ENCODE measurements around the gene GDF3. TPM values are rescaled to one million over a fixed set of nuclear protein-coding genes. Genes with fewer than 3 reads are reported as not detected.
"Not testable (repeated sequence)": the region's sequence is repeated elsewhere in the genome, so short reads cannot be mapped to it uniquely, and the experiment has no call there.

GDF3 gene
- total RNA-seq, 2 experiments from 2014 or later = not detected

GRCh38 chr12:7694556-7695236 lies 879 bp downstream of the GDF3 start:
- no peak overlapping the region for H3K27ac Mint-ChIP-seq
- DNase-seq = no peak
- CTCF ChIA-PET = no interaction called here
- no peak overlapping the region for H3K4me3 Mint-ChIP-seq
- no peaks in the 10 kb centered on the region for H3K36me3 Mint-ChIP-seq (ENCODE audit: low read depth)
- no peaks in the 10 kb centered on the region for H3K4me1 Mint-ChIP-seq
- peaks cover 5% of the 10 kb centered on the region for H3K27me3 Mint-ChIP-seq
- POLR2A ChIA-PET = no interaction called here
- H3K9me3 Mint-ChIP-seq = no peaks in the 10 kb centered on the region

DNA sequence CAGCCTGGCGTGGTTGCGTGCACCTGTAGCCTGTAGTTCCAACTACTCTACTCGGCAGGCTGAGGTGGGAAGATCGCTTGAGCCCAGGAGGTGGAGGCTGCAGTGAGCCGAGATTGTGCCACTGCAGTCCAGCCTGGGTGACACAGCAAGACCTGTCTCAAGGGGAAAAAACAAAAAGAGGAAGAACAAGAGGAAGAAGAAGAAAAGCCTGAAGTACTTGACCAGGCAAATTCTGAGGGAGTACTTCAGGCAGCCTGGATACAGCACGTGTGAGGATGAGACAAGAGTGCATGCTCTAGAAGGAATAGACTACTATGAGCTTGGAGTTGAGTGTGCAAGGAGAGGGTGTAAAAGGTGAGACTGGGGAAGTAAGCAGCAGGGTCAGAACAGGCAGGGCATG lies 1.8 kb downstream of the GDF3 start:
- Mint-ChIP-seq H3K4me1 (no peaks in the 10 kb centered on the region), H3K27ac (no peak overlapping the region), H3K36me3 (ENCODE audit: low read depth) (no peaks in the 10 kb centered on the region), H3K4me3 (no peak overlapping the region), H3K27me3 (peaks cover 5% of the 10 kb centered on the region), H3K9me3 (no peaks in the 10 kb centered on the region)
- DNase-seq = no peak
- ChIA-PET CTCF (no interaction called here), POLR2A (no interaction called here)

DNA sequence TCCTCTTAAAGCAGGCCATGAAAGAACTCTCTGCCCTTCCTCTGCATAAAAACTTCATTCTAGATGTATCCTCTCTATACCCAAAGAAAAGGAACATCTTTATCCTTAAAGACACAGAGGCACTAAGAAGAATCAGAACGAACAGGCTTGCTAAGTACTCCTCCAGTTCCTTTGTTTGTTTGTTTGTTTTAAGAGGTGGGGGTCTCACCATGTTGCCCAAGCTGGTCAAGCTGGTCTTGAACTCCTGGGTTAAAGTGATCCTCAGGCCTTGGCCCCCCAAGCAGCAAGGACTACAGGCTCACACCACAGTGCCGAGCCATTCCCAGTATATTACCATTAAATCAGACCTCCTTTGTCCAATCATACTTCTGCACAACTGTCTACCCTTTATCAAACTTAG lies 14.0 kb downstream of the GDF3 start:
- DNase-seq = no peak
- H3K4me3 Mint-ChIP-seq = no peak overlapping the region
- no peaks in the 10 kb centered on the region for H3K9me3 Mint-ChIP-seq
- no peaks in the 10 kb centered on the region for H3K27me3 Mint-ChIP-seq
- no peak overlapping the region for H3K27ac Mint-ChIP-seq
- no peaks in the 10 kb centered on the region for H3K36me3 Mint-ChIP-seq (ENCODE audit: low read depth)
- ChIA-PET POLR2A (no interaction called here), CTCF (no interaction called here)
- H3K4me1 Mint-ChIP-seq = peaks cover 1% of the 10 kb centered on the region

DNA sequence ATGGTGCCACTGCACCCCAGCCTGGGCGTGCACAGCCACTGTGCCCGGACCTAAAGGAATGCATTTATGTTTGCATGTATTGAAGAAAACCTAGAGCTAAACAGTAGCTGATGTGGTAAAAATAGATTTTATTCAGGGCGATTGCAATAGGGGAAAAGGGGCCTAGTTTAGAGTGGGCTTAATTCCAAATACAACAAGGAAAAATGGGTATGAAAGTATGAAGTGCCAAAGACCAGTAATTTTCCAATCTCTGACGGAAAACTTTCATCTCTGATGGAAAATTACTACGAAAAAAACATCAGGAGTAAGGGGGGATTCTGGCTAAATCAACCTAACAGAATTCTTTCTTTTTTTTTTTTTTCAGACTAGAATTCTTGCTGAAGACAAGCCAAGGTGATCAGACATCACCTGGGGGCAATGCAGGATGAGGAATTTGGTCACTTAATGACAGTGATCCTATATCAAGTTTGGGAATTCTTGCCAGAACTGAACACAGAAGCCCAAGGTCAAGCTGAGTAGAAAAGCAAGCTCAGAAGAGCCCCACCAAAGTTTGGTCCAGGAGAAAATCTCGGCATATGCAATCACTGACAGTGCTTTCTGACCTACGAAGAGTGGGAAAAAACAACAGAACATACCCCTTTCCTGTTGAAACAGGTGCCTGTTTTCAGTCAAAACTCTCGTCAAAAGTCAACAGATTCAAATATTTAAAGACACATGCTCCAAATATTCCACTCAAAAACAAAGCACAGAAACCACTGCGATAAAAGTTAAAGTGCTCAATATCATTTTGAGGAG lies 16.1 kb downstream of the GDF3 start:
- CTCF ChIA-PET = no interaction called here
- no peak for DNase-seq
- H3K4me3 Mint-ChIP-seq = no peak overlapping the region
- H3K27me3 Mint-ChIP-seq = peaks cover 6% of the 10 kb centered on the region
- no peaks in the 10 kb centered on the region for H3K9me3 Mint-ChIP-seq
- peaks cover 1% of the 10 kb centered on the region for H3K4me1 Mint-ChIP-seq
- POLR2A ChIA-PET = no interaction called here
- H3K27ac Mint-ChIP-seq = no peak overlapping the region
- no peaks in the 10 kb centered on the region for H3K36me3 Mint-ChIP-seq (ENCODE audit: low read depth)

GRCh38 chr12:7678744-7679143 lies 16.8 kb downstream of the GDF3 start:
- POLR2A ChIA-PET = no interaction called here
- H3K4me1 Mint-ChIP-seq = peaks cover 1% of the 10 kb centered on the region
- no peak overlapping the region for H3K4me3 Mint-ChIP-seq
- no peaks in the 10 kb centered on the region for H3K9me3 Mint-ChIP-seq
- CTCF ChIA-PET = no interaction called here
- peaks cover 6% of the 10 kb centered on the region for H3K27me3 Mint-ChIP-seq
- DNase-seq = no peak
- H3K27ac Mint-ChIP-seq = no peak overlapping the region
- no peaks in the 10 kb centered on the region for H3K36me3 Mint-ChIP-seq (ENCODE audit: low read depth)

DNA sequence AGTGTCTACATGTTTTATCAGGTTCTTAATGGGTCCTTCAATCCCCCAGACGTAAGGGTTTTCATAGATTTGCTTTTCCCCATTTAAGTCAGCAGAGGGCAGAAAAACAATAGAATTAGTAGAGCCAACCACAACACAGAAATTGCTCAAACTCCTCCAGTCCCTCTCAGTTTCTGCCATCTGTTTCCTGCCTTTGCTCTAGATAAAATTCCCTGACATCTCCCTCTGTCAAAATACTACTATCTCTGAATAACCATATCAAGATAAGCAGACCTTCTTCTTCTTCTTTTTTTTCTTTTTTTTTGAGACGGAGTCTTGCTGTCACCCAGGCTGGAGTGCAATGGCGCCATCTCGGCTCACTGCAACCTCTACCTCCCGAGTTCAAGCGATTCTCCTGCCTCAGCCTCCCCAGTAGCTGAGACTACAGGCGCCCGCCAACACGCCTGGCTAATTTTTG lies 18.1 kb downstream of the GDF3 start:
- not testable (repeated sequence) for H3K36me3 Mint-ChIP-seq (ENCODE audit: low read depth)

DNA sequence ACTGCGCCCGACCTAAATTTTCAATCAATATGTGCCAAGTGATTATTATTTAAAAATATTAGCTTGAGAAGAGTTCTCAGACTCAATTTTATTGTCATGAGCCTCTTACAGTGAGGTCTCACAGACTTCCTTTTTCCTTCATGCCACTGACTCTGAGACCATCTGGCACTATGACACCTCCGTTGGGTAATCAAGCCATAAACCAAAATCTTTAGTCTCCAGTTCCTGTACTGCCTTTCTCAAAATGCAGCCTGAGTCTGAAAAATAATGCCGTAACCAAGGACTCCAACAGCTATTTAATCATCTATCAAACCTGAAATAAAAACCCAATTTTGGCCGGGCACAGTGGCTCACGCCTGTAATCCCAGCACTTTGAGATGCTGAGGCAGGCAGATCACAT lies 20.1 kb downstream of the GDF3 start:
- H3K9me3 Mint-ChIP-seq; H3K4me3 Mint-ChIP-seq; H3K4me1 Mint-ChIP-seq; H3K27me3 Mint-ChIP-seq; POLR2A ChIA-PET; H3K36me3 Mint-ChIP-seq (ENCODE audit: low read depth); DNase-seq; H3K27ac Mint-ChIP-seq: not testable (repeated sequence)
- CTCF ChIA-PET = interaction anchor here (1.8 to 3.9 kb wide), 2 partner anchors 130 to 132 kb away, joined by 5 to 15 read pairs; no protein-coding TSS in a partner anchor

More for the DNA sequence above, 18.1 kb downstream of the GDF3 start:
- H3K4me3 Mint-ChIP-seq, H3K27me3 Mint-ChIP-seq, DNase-seq, H3K9me3 Mint-ChIP-seq, H3K4me1 Mint-ChIP-seq, H3K27ac Mint-ChIP-seq, POLR2A ChIA-PET: not testable (repeated sequence)
- CTCF ChIA-PET = interaction anchor here (1.0 to 3.9 kb wide), 3 partner anchors 35 to 130 kb away, joined by 3 to 15 read pairs (median 4); no protein-coding TSS in a partner anchor

DNA sequence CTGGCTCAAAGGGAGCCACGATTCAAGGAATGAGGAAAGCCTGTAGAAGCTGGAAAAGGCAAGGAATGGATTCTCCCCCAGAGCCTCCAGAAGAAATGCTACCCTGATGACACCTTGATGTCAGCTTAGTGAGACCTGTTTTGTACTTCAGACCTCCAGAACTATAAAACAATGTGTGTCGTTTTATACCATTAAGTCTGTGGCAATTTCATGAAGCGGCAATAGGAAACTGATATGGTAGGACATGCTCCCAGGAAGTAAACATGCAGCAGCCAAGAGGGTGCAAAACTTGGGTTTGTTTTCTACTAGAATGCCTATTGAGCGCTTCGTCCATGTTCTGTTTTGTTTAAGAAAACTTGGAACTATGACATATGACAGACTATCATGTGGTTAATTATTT lies 27.4 kb downstream of the GDF3 start:
- POLR2A ChIA-PET = no interaction called here
- Mint-ChIP-seq H3K9me3 (no peaks in the 10 kb centered on the region), H3K27me3 (peaks cover 2% of the 10 kb centered on the region), H3K4me1 (no peaks in the 10 kb centered on the region), H3K36me3 (ENCODE audit: low read depth) (no peaks in the 10 kb centered on the region), H3K4me3 (no peak overlapping the region), H3K27ac (no peak overlapping the region)
- CTCF ChIA-PET = interaction anchor here (0.8 to 1.5 kb wide), 2 partner anchors 27 to 138 kb away, joined by 3 read pairs; no protein-coding TSS in a partner anchor
- no peak for DNase-seq

- no peak for DNase-seq
- ChIA-PET POLR2A (no interaction called here), CTCF (interaction anchor here (1.5 kb wide), 1 partner anchor 26 kb away, joined by 3 read pairs; no protein-coding TSS in a partner anchor)
- Mint-ChIP-seq H3K27ac (no peak overlapping the region), H3K36me3 (ENCODE audit: low read depth) (no peaks in the 10 kb centered on the region), H3K27me3 (peaks cover 2% of the 10 kb centered on the region), H3K9me3 (no peaks in the 10 kb centered on the region), H3K4me1 (no peaks in the 10 kb centered on the region), H3K4me3 (no peak overlapping the region)
Measured at GRCh38 chr12:7667125-7667524, 28.4 kb downstream of the GDF3 start.

DNA sequence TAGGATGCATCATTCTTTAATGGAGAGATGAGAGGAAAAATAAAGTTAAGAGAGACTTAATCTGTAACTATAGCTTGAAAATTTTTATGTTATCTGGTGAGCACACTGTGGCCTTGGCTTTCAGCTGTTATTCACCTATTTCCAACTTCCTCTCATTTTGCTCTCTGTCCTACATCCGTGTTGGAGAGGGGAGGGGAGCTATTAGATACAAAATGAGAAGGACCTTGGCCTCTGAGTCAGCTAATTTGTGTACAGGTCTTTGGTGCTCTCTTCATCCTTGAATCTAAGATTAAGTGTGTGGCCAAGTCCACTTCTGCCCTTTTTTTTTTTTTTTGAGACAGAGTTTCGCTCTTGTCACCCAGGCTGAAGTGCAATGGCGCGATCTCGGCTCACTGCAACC lies 29.0 kb downstream of the GDF3 start:
- Mint-ChIP-seq H3K27me3 (peaks cover 2% of the 10 kb centered on the region), H3K36me3 (ENCODE audit: low read depth) (no peaks in the 10 kb centered on the region), H3K9me3 (no peaks in the 10 kb centered on the region), H3K27ac (no peak overlapping the region), H3K4me1 (no peaks in the 10 kb centered on the region), H3K4me3 (no peak overlapping the region)
- POLR2A ChIA-PET = no interaction called here
- no peak for DNase-seq
- CTCF ChIA-PET = interaction anchor here (1.7 kb wide), 1 partner anchor 20 kb away, joined by 3 read pairs; no protein-coding TSS in a partner anchor

GRCh38 chr12:7661741-7662140 lies 33.8 kb downstream of the GDF3 start:
- Mint-ChIP-seq H3K4me3 (no peak overlapping the region), H3K9me3 (no peaks in the 10 kb centered on the region), H3K27me3 (peaks cover 2% of the 10 kb centered on the region), H3K4me1 (no peaks in the 10 kb centered on the region), H3K27ac (no peak overlapping the region), H3K36me3 (ENCODE audit: low read depth) (no peaks in the 10 kb centered on the region)
- CTCF ChIA-PET = interaction anchor here (0.9 kb wide), 1 partner anchor 19 kb away, joined by 3 read pairs; no protein-coding TSS in a partner anchor
- POLR2A ChIA-PET = no interaction called here
- no peak for DNase-seq

DNA sequence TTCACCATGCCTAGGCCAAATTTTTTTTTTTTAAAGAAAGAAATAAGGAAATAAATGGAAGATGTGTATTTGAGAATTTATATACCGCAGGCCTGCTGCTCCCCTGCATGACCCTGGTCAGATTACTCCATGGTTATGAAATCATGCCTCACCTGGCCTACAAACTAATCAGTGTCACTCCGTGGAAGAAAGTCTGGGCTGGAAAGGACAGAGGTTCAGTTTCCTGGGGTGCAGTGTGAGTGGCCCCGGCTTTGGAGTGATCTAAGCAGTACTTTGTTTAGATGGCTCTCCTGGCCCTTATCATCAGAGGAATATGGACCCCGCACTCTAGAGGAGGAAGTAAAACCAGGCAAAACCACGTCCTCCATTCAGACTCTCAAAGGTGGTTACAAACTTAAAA lies 39.5 kb downstream of the GDF3 start:
- no peaks in the 10 kb centered on the region for H3K9me3 Mint-ChIP-seq
- CTCF ChIA-PET = interaction anchor here (0.6 kb wide), 1 partner anchor 14 kb away, joined by 3 read pairs; no protein-coding TSS in a partner anchor
- POLR2A ChIA-PET = no interaction called here
- no peak for DNase-seq
- peaks cover 3% of the 10 kb centered on the region for H3K27me3 Mint-ChIP-seq
- H3K27ac Mint-ChIP-seq = no peak overlapping the region
- H3K4me1 Mint-ChIP-seq = no peaks in the 10 kb centered on the region
- H3K4me3 Mint-ChIP-seq = no peak overlapping the region
- no peaks in the 10 kb centered on the region for H3K36me3 Mint-ChIP-seq (ENCODE audit: low read depth)

GRCh38 chr12:7650091-7650490 lies 45.5 kb downstream of the GDF3 start:
- Mint-ChIP-seq H3K4me1 (no peaks in the 10 kb centered on the region), H3K27ac (no peak overlapping the region), H3K36me3 (ENCODE audit: low read depth) (no peaks in the 10 kb centered on the region), H3K27me3 (peaks cover 2% of the 10 kb centered on the region), H3K9me3 (no peaks in the 10 kb centered on the region), H3K4me3 (no peak overlapping the region)
- POLR2A ChIA-PET = no interaction called here
- CTCF ChIA-PET = interaction anchor here (1.5 to 2.1 kb wide), 2 partner anchors 8 to 13 kb away, joined by 4 to 6 read pairs; no protein-coding TSS in a partner anchor
- no peak for DNase-seq
